Common myeloid progenitor, CD34-positive (primary cell): ENCODE data around the gene TBRG4.

ENCODE experiments used
- CTCF ChIA-PET: fragments of 350-600 bp; sonication (Branson Sonifier 250); formaldehyde crosslinking; loops from one replicate; lab custom pipeline; 2021; ENCODE audit warnings: antibody characterized with exemption; lab: Charles Lee
- POLR2A ChIA-PET: fragments of 350-600 bp; sonication (Branson Sonifier 250); formaldehyde crosslinking; loops from one replicate; lab custom pipeline; 2021; ENCODE audit warnings: antibody characterized with exemption; lab: Charles Lee
- DNase-seq, 3 donors: peaks; one replicate each; pipeline versions ENCODE4 v3.0.0 to v3.0.0-alpha.2; 2013
- H3K27ac ChIP-seq, 2 experiments: 1 replicate in 1 of 2; 2 replicates in 1 of 2; pipeline ENCODE4 v1.7.0; 2013; ENCODE audit warnings: inconsistent platforms in 2 of 2, low read length in 2 of 2, mild to moderate bottlenecking in 2 of 2, low read depth in 1 of 2, moderate library complexity in 1 of 2; ENCODE audit not compliant: severe bottlenecking in 2 of 2, insufficient read depth in 1 of 2, poor library complexity in 1 of 2
- H3K27me3 ChIP-seq, 5 experiments: replicated peaks in 2 of 5; 1 replicate in 3 of 5; 2 replicates in 2 of 5; pipeline versions ENCODE4 v1.6.1 to v1.7.0; 2013; ENCODE audit warnings: low read length in 4 of 5, mild to moderate bottlenecking in 2 of 5, moderate library complexity in 2 of 5, inconsistent platforms in 1 of 5; ENCODE audit not compliant: insufficient read depth in 5 of 5, control insufficient read depth in 4 of 5
- H3K36me3 ChIP-seq, 4 experiments: 1 replicate in 2 of 4; 2 replicates in 2 of 4; pipeline versions ENCODE4 v1.6.1 to v1.7.0; 2013; ENCODE audit warnings: low read length in 3 of 4, control low read depth in 1 of 4, mild to moderate bottlenecking in 1 of 4; ENCODE audit not compliant: control insufficient read depth in 4 of 4, insufficient read depth in 4 of 4
- H3K4me1 ChIP-seq, 4 experiments: 1 replicate in 3 of 4; 2 replicates in 1 of 4; pipeline versions ENCODE4 v1.6.1 to v1.7.1; 2013; ENCODE audit warnings: low read length in 3 of 4, mild to moderate bottlenecking in 3 of 4, control low read depth in 1 of 4, inconsistent platforms in 1 of 4, moderate library complexity in 1 of 4; ENCODE audit not compliant: control insufficient read depth in 4 of 4, insufficient read depth in 4 of 4; ENCODE audit errors: control extremely low read depth in 1 of 4
- H3K4me3 ChIP-seq, 7 experiments: 1 replicate in 4 of 7; 2 replicates in 3 of 7; pipeline versions ENCODE4 v1.5.1 to v1.7.0; 2013; ENCODE audit warnings: mild to moderate bottlenecking in 7 of 7, low read length in 6 of 7, moderate library complexity in 6 of 7, inconsistent platforms in 2 of 7, low read depth in 2 of 7, control low read depth in 1 of 7; ENCODE audit not compliant: insufficient read depth in 4 of 7, control insufficient read depth in 1 of 7; ENCODE audit errors: extremely low read depth in 1 of 7
- H3K9me3 ChIP-seq, 5 experiments: 1 replicate in 4 of 5; 2 replicates in 1 of 5; pipeline versions ENCODE4 v1.6.1 to v1.7.1; 2013; ENCODE audit warnings: low read length in 4 of 5, mild to moderate bottlenecking in 2 of 5, inconsistent platforms in 1 of 5, low read depth in 1 of 5, moderate library complexity in 1 of 5; ENCODE audit not compliant: control insufficient read depth in 4 of 5, insufficient read depth in 2 of 5; ENCODE audit errors: control extremely low read depth in 1 of 5
- WGBS: methylation state at CpG from one replicate; pipeline ENCODE4 v1.1.5; 2013; ENCODE audit not compliant: insufficient coverage; 5-methylcytosine and 5-hydroxymethylcytosine counted together

The TBRG4 gene

GRCh38 chr7:45081670-45081974, 29.9 kb downstream of the TBRG4 start:
- H3K4me1 ChIP-seq = peaks cover 0 to 4% (median 0%) of the 10 kb centered on the region in 4 experiments
- no peak overlapping the region for H3K4me3 ChIP-seq
- CTCF ChIA-PET = interaction anchor here (1.0 to 2.2 kb wide), 4 partner anchors 13 to 108 kb away, joined by 3 to 8 read pairs (median 4); no protein-coding TSS in a partner anchor
- 98% methylated on average over 6 of the region's 9 CpGs for WGBS
- DNase-seq = no peak
- H3K9me3 ChIP-seq = no peaks in the 10 kb centered on the region
- POLR2A ChIA-PET = no interaction called here
- H3K27me3 ChIP-seq = no peaks in the 10 kb centered on the region
- no peak overlapping the region for H3K27ac ChIP-seq
- peaks cover 0 to 10% (median 5%) of the 10 kb centered on the region in 4 experiments for H3K36me3 ChIP-seq

- ChIA-PET CTCF (interaction anchor here (1.0 to 2.2 kb wide), 4 partner anchors 12 to 107 kb away, joined by 3 to 8 read pairs (median 4); no protein-coding TSS in a partner anchor), POLR2A (no interaction called here)
- 93% methylated on average over 14 of the region's 14 CpGs for WGBS
- Histone ChIP-seq H3K27me3 (no peaks in the 10 kb centered on the region), H3K36me3 (peaks cover 0 to 15% (median 7%) of the 10 kb centered on the region in 4 experiments), H3K9me3 (no peaks in the 10 kb centered on the region), H3K4me3 (no peak overlapping the region), H3K27ac (no peak overlapping the region), H3K4me1 (peaks cover 0 to 4% (median 0%) of the 10 kb centered on the region in 4 experiments)
- no peak for DNase-seq
Observed at GRCh38 chr7:45080958-45081669, 30.4 kb downstream of the TBRG4 start.

GRCh38 chr7:45080265-45080957, 31.1 kb downstream of the TBRG4 start:
- DNase-seq = no peak
- peaks cover 0 to 4% (median 0%) of the 10 kb centered on the region in 4 experiments for H3K4me1 ChIP-seq
- WGBS = 80% methylated on average over 10 of the region's 17 CpGs
- POLR2A ChIA-PET = no interaction called here
- H3K27ac ChIP-seq = no peak overlapping the region
- H3K36me3 ChIP-seq = peaks cover 0 to 22% (median 13%) of the 10 kb centered on the region in 4 experiments
- H3K4me3 ChIP-seq = no peak overlapping the region
- H3K27me3 ChIP-seq = no peaks in the 10 kb centered on the region
- CTCF ChIA-PET = interaction anchor here (1.5 to 2.2 kb wide), 3 partner anchors 12 to 107 kb away, joined by 4 to 8 read pairs (median 5); no protein-coding TSS in a partner anchor
- H3K9me3 ChIP-seq = no peaks in the 10 kb centered on the region

GRCh38 chr7:45078125-45078681, 33.3 kb downstream of the TBRG4 start:
- Histone ChIP-seq H3K4me3 (no peak overlapping the region), H3K36me3 (peaks cover 0 to 44% (median 33%) of the 10 kb centered on the region in 4 experiments), H3K27ac (no peak overlapping the region), H3K9me3 (no peaks in the 10 kb centered on the region), H3K4me1 (peaks cover 0 to 4% (median 0%) of the 10 kb centered on the region in 4 experiments), H3K27me3 (no peaks in the 10 kb centered on the region)
- peak; percentile 17 to 31 (median 17) for DNase-seq
- WGBS = 73% methylated on average over 8 of the region's 8 CpGs
- ChIA-PET CTCF (interaction anchor here (2.2 kb wide), 1 partner anchor 57 kb away, joined by 17 read pairs; no protein-coding TSS in a partner anchor), POLR2A (no interaction called here)

- H3K9me3 ChIP-seq = no peaks in the 10 kb centered on the region
- H3K27me3 ChIP-seq = no peaks in the 10 kb centered on the region
- DNase-seq = no peak
- CTCF ChIA-PET = interaction anchor here (2.2 kb wide), 1 partner anchor 58 kb away, joined by 17 read pairs; no protein-coding TSS in a partner anchor
- WGBS = 100% methylated on average over 7 of the region's 9 CpGs
- peaks cover 0 to 4% (median 0%) of the 10 kb centered on the region in 4 experiments for H3K4me1 ChIP-seq
- peaks cover 0 to 51% (median 38%) of the 10 kb centered on the region in 4 experiments for H3K36me3 ChIP-seq
- POLR2A ChIA-PET = interaction anchor here (0.6 kb wide), 1 partner anchor 70 kb away, joined by 5 read pairs; no protein-coding TSS in a partner anchor
- H3K4me3 ChIP-seq = no peak overlapping the region
- H3K27ac ChIP-seq = no peak overlapping the region
Observed at GRCh38 chr7:45077579-45077978, 33.9 kb downstream of the TBRG4 start.

GRCh38 chr7:45076946-45077345, 34.6 kb downstream of the TBRG4 start:
- no peak for DNase-seq
- no peak overlapping the region for H3K4me3 ChIP-seq
- no peak overlapping the region for H3K27ac ChIP-seq
- ChIA-PET CTCF (interaction anchor here (0.6 to 2.2 kb wide), 2 partner anchors 12 to 59 kb away, joined by 3 to 17 read pairs; no protein-coding TSS in a partner anchor), POLR2A (no interaction called here)
- peaks cover 3 to 57% (median 45%) of the 10 kb centered on the region in 4 experiments for H3K36me3 ChIP-seq
- H3K9me3 ChIP-seq = no peaks in the 10 kb centered on the region
- 95% methylated on average over 5 of the region's 5 CpGs for WGBS
- peaks cover 0 to 4% (median 0%) of the 10 kb centered on the region in 4 experiments for H3K4me1 ChIP-seq
- no peaks in the 10 kb centered on the region for H3K27me3 ChIP-seq
